GM23338 (cell line): ENCODE results near the gene KRT2. TPM values are rescaled to one million over a fixed set of nuclear protein-coding genes. Genes with fewer than 3 reads are reported as not detected.

ENCODE experiments used
- ATAC-seq: fragments of 200-7000 bp; cut with Tn5 transposase; 3 replicates; pipeline ENCODE4 v1.9.1; 2020
- DNase-seq: peaks from one replicate; pipeline ENCODE4 v3.0.0-alpha.2; 2015; ENCODE audit warnings: low spot score
- H2AFZ ChIP-seq: fragments of 200-600 bp; sonication (generic); 2 replicates; pipeline ENCODE4 v1.8.0; 2016; ENCODE audit warnings: antibody characterized with exemption, mild to moderate bottlenecking, moderate library complexity
- H3F3A ChIP-seq: fragments of 200-600 bp; sonication (generic); replicated peaks from 2 replicates; pipeline ENCODE4 v1.8.0; 2017; ENCODE audit warnings: antibody characterized with exemption, mixed run types, low read depth
- H3K27ac ChIP-seq: fragments of 200-600 bp; sonication (generic); 2 replicates; pipeline ENCODE4 v1.6.1; 2016; ENCODE audit warnings: low read depth
- H3K27me3 ChIP-seq: fragments of 200-600 bp; sonication (generic); 2 replicates; pipeline ENCODE4 v1.8.0; 2016; ENCODE audit warnings: mild to moderate bottlenecking, mixed run types, moderate library complexity; ENCODE audit not compliant: insufficient read depth
- H3K36me3 ChIP-seq: fragments of 200-600 bp; sonication (generic); 2 replicates; pipeline ENCODE4 v1.8.0; 2016; ENCODE audit warnings: mild to moderate bottlenecking; ENCODE audit not compliant: insufficient read depth
- H3K4me1 ChIP-seq: fragments of 200-600 bp; sonication (generic); 2 replicates; pipeline ENCODE4 v1.8.0; 2016; ENCODE audit warnings: mild to moderate bottlenecking, moderate library complexity; ENCODE audit not compliant: insufficient read depth
- H3K4me2 ChIP-seq: fragments of 200-600 bp; sonication (generic); 2 replicates; pipeline ENCODE4 v1.7.1; 2017; ENCODE audit warnings: mixed run types
- H3K4me3 ChIP-seq: fragments of 200-600 bp; sonication (generic); 2 replicates; pipeline ENCODE4 v1.6.1; 2016; ENCODE audit warnings: mixed run types
- H3K79me2 ChIP-seq: fragments of 200-600 bp; sonication (generic); replicated peaks from 2 replicates; pipeline ENCODE4 v1.8.0; 2017; ENCODE audit warnings: mild to moderate bottlenecking; ENCODE audit not compliant: insufficient read depth
- H3K9me2 ChIP-seq: fragments of 200-600 bp; sonication (generic); 2 replicates; pipeline ENCODE4 v1.8.0; 2017; ENCODE audit not compliant: insufficient read depth
- H4K20me1 ChIP-seq: fragments of 200-600 bp; sonication (generic); replicated peaks from 2 replicates; pipeline ENCODE4 v1.8.0; 2017; ENCODE audit warnings: mild to moderate bottlenecking; ENCODE audit not compliant: insufficient read depth
- H3K27ac Mint-ChIP-seq: 2 replicates; pipeline ENCODE4 v1.8.0; 2020; ENCODE audit warnings: inconsistent platforms, mild to moderate bottlenecking, moderate library complexity, mixed read lengths
- H3K27me3 Mint-ChIP-seq: 3 replicates; pipeline ENCODE4 v1.8.0; 2022; ENCODE audit warnings: low read depth, mild to moderate bottlenecking, moderate library complexity, mixed read lengths, inconsistent platforms; ENCODE audit not compliant: insufficient read depth, poor library complexity
- H3K36me3 Mint-ChIP-seq: 3 replicates; pipeline ENCODE4 v1.8.0; 2021; ENCODE audit warnings: low read depth, mild to moderate bottlenecking, inconsistent platforms, moderate library complexity, mixed read lengths
- H3K4me1 Mint-ChIP-seq: 3 replicates; pipeline ENCODE4 v1.8.0; 2020; ENCODE audit warnings: mild to moderate bottlenecking, inconsistent platforms, mixed read lengths
- H3K4me3 Mint-ChIP-seq: 3 replicates; pipeline ENCODE4 v1.8.0; 2021; ENCODE audit warnings: moderate library complexity, mild to moderate bottlenecking, inconsistent platforms, mixed read lengths
- H3K9me3 Mint-ChIP-seq: 3 replicates; pipeline ENCODE4 v1.8.0; 2020; ENCODE audit warnings: moderate library complexity, mild to moderate bottlenecking, inconsistent platforms, mixed read lengths
- CREB1 ChIP-seq: fragments of 250-450 bp; sonication (Bioruptor Pico); IDR thresholded peaks from 2 replicates; pipeline ENCODE4 v1.5.0; 2020; ENCODE audit warnings: low read depth, mild to moderate bottlenecking, moderate library complexity
- EZH2 ChIP-seq: fragments of 200-600 bp; sonication (generic); IDR thresholded peaks from one replicate; pipeline ENCODE4 v1.8.0; 2017; ENCODE audit warnings: antibody characterized with exemption, mild to moderate bottlenecking, low read depth; ENCODE audit not compliant: unreplicated experiment
- EZH2phosphoT487 ChIP-seq: fragments of 200-600 bp; sonication (generic); IDR thresholded peaks from one replicate; pipeline ENCODE4 v1.8.1; 2018; ENCODE audit warnings: antibody characterized with exemption; ENCODE audit not compliant: unreplicated experiment
- JUNB ChIP-seq: IDR thresholded peaks from one replicate; pipeline ENCODE4 v1.6.1; 2016; ENCODE audit warnings: antibody characterized with exemption; ENCODE audit not compliant: unreplicated experiment
- NANOG ChIP-seq: IDR thresholded peaks from 2 replicates; pipeline ENCODE4 v1.6.1; 2016; ENCODE audit warnings: antibody characterized with exemption, borderline replicate concordance
- POLR2AphosphoS5 ChIP-seq: IDR thresholded peaks from 2 replicates; pipeline ENCODE4 v1.6.1; 2016; ENCODE audit warnings: antibody characterized with exemption, low read depth
- STAT1 ChIP-seq: IDR thresholded peaks from one replicate; pipeline ENCODE4 v1.6.1; 2016; ENCODE audit warnings: antibody characterized with exemption; ENCODE audit not compliant: unreplicated experiment
- ZNF114 ChIP-seq: fragments of 250-450 bp; sonication (Bioruptor Pico); IDR thresholded peaks from 2 replicates; pipeline ENCODE4 v1.5.0; 2020; ENCODE audit warnings: mild to moderate bottlenecking, moderate library complexity
- ZNF331 ChIP-seq: fragments of 250-450 bp; sonication (Bioruptor Pico); IDR thresholded peaks from 2 replicates; pipeline ENCODE4 v1.5.0; 2020; ENCODE audit warnings: low read depth, mild to moderate bottlenecking, moderate library complexity
- polyA plus RNA-seq: library from polyadenylated mRNA; unstranded; fragments of >200 nt; fragmentation: Nextera tagmentation; extraction: Ambion mirVana; gene quantifications from 2 replicates; pipeline ENCODE4 v1.2.1, GENCODE V29; 2016
- total RNA-seq: library from RNA; depleted of rRNA; stranded (reverse); fragments of >200 nt; shearing (Covaris generic); gene quantifications from 2 replicates; pipeline ENCODE4 v1.2.3, GENCODE V29; 2014
- TF ChIP-seq, protein P1 (sequence below): IDR thresholded peaks from one replicate; pipeline ENCODE4 v1.6.1; 2018; ENCODE audit warnings: antibody characterized with exemption; ENCODE audit not compliant: unreplicated experiment
- TF ChIP-seq, protein P2 (sequence below): fragments of 250-450 bp; sonication (Bioruptor Pico); IDR thresholded peaks from 2 replicates; pipeline ENCODE4 v1.5.0; 2020; ENCODE audit warnings: mild to moderate bottlenecking, moderate library complexity
- TF ChIP-seq, protein P3 (sequence below), 2 experiments: fragments of 200-600 bp in 1 of 2; sonication (generic) in 1 of 2; conservative IDR thresholded peaks; 2 replicates each; pipeline versions ENCODE4 v1.5.1 to v1.6.1; 2016 to 2017; ENCODE audit warnings: antibody characterized with exemption in 2 of 2, low read depth in 2 of 2, mild to moderate bottlenecking in 2 of 2, moderate library complexity in 1 of 2
- TF ChIP-seq, protein P4 (sequence below): IDR thresholded peaks from 2 replicates; pipeline ENCODE4 v1.6.1; 2016; ENCODE audit warnings: antibody characterized with exemption

Gene KRT2
- total and polyA plus RNA-seq, 2 experiments from 2014 or later = not detected

DNA sequence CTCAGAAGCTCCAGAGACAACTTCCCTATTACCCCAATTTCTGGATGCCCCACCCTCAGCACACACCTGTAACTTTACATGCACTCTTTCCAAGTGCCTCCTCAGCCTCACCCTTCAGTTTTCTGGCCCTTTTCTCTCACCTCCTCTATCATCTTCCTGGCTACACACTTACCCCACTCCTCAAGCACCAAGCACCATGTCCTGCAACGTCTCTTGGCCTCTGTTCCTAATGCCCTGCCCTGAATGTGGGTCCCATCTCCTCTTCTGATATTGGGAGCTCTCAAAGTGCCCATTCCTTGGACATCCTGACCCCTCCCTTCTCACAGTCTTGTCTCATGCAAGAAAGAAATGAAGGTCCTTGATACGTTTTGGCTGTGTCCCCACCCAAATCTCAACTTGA is 51.9 kb downstream of the KRT2 start:
- H3K36me3 ChIP-seq = no peaks in the 10 kb centered on the region
- H3F3A ChIP-seq = no peaks in the 10 kb centered on the region
- Mint-ChIP-seq H3K36me3 (no peaks in the 10 kb centered on the region), H3K27me3 (peaks cover 12% of the 10 kb centered on the region), H3K4me1 (no peaks in the 10 kb centered on the region), H3K9me3 (no peaks in the 10 kb centered on the region; the same call in 2 of the 3 replicates), H3K27ac (no peak overlapping the region), H3K4me3 (no peak overlapping the region)
- no peak overlapping the region for H2AFZ ChIP-seq
- no peak overlapping the region for H3K27ac ChIP-seq
- no peak overlapping the region for H3K4me3 ChIP-seq
- peaks cover 24% of the 10 kb centered on the region for H3K27me3 ChIP-seq
- TF ChIP-seq, protein P1, sequence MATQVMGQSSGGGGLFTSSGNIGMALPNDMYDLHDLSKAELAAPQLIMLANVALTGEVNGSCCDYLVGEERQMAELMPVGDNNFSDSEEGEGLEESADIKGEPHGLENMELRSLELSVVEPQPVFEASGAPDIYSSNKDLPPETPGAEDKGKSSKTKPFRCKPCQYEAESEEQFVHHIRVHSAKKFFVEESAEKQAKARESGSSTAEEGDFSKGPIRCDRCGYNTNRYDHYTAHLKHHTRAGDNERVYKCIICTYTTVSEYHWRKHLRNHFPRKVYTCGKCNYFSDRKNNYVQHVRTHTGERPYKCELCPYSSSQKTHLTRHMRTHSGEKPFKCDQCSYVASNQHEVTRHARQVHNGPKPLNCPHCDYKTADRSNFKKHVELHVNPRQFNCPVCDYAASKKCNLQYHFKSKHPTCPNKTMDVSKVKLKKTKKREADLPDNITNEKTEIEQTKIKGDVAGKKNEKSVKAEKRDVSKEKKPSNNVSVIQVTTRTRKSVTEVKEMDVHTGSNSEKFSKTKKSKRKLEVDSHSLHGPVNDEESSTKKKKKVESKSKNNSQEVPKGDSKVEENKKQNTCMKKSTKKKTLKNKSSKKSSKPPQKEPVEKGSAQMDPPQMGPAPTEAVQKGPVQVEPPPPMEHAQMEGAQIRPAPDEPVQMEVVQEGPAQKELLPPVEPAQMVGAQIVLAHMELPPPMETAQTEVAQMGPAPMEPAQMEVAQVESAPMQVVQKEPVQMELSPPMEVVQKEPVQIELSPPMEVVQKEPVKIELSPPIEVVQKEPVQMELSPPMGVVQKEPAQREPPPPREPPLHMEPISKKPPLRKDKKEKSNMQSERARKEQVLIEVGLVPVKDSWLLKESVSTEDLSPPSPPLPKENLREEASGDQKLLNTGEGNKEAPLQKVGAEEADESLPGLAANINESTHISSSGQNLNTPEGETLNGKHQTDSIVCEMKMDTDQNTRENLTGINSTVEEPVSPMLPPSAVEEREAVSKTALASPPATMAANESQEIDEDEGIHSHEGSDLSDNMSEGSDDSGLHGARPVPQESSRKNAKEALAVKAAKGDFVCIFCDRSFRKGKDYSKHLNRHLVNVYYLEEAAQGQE = no peak
- no peak for TF ChIP-seq CREB1 (CRISPR knock-in tag)
- TF ChIP-seq ZNF331 = no peak
- TF ChIP-seq, protein P2, sequence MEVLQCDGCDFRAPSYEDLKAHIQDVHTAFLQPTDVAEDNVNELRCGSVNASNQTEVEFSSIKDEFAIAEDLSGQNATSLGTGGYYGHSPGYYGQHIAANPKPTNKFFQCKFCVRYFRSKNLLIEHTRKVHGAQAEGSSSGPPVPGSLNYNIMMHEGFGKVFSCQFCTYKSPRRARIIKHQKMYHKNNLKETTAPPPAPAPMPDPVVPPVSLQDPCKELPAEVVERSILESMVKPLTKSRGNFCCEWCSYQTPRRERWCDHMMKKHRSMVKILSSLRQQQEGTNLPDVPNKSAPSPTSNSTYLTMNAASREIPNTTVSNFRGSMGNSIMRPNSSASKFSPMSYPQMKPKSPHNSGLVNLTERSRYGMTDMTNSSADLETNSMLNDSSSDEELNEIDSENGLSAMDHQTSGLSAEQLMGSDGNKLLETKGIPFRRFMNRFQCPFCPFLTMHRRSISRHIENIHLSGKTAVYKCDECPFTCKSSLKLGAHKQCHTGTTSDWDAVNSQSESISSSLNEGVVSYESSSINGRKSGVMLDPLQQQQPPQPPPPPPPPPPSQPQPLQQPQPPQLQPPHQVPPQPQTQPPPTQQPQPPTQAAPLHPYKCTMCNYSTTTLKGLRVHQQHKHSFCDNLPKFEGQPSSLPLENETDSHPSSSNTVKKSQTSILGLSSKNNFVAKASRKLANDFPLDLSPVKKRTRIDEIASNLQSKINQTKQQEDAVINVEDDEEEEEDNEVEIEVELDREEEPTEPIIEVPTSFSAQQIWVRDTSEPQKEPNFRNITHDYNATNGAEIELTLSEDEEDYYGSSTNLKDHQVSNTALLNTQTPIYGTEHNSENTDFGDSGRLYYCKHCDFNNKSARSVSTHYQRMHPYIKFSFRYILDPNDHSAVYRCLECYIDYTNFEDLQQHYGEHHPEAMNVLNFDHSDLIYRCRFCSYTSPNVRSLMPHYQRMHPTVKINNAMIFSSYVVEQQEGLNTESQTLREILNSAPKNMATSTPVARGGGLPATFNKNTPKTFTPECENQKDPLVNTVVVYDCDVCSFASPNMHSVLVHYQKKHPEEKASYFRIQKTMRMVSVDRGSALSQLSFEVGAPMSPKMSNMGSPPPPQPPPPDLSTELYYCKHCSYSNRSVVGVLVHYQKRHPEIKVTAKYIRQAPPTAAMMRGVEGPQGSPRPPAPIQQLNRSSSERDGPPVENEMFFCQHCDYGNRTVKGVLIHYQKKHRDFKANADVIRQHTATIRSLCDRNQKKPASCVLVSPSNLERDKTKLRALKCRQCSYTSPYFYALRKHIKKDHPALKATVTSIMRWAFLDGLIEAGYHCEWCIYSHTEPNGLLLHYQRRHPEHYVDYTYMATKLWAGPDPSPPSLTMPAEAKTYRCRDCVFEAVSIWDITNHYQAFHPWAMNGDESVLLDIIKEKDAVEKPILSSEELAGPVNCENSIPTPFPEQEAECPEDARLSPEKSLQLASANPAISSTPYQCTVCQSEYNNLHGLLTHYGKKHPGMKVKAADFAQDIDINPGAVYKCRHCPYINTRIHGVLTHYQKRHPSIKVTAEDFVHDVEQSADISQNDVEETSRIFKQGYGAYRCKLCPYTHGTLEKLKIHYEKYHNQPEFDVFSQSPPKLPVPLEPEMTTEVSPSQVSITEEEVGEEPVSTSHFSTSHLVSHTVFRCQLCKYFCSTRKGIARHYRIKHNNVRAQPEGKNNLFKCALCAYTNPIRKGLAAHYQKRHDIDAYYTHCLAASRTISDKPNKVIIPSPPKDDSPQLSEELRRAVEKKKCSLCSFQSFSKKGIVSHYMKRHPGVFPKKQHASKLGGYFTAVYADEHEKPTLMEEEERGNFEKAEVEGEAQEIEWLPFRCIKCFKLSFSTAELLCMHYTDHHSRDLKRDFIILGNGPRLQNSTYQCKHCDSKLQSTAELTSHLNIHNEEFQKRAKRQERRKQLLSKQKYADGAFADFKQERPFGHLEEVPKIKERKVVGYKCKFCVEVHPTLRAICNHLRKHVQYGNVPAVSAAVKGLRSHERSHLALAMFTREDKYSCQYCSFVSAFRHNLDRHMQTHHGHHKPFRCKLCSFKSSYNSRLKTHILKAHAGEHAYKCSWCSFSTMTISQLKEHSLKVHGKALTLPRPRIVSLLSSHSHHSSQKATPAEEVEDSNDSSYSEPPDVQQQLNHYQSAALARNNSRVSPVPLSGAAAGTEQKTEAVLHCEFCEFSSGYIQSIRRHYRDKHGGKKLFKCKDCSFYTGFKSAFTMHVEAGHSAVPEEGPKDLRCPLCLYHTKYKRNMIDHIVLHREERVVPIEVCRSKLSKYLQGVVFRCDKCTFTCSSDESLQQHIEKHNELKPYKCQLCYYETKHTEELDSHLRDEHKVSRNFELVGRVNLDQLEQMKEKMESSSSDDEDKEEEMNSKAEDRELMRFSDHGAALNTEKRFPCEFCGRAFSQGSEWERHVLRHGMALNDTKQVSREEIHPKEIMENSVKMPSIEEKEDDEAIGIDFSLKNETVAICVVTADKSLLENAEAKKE = no peak
- TF ChIP-seq EZH2phosphoT487 = no peak
- TF ChIP-seq, protein P3, sequence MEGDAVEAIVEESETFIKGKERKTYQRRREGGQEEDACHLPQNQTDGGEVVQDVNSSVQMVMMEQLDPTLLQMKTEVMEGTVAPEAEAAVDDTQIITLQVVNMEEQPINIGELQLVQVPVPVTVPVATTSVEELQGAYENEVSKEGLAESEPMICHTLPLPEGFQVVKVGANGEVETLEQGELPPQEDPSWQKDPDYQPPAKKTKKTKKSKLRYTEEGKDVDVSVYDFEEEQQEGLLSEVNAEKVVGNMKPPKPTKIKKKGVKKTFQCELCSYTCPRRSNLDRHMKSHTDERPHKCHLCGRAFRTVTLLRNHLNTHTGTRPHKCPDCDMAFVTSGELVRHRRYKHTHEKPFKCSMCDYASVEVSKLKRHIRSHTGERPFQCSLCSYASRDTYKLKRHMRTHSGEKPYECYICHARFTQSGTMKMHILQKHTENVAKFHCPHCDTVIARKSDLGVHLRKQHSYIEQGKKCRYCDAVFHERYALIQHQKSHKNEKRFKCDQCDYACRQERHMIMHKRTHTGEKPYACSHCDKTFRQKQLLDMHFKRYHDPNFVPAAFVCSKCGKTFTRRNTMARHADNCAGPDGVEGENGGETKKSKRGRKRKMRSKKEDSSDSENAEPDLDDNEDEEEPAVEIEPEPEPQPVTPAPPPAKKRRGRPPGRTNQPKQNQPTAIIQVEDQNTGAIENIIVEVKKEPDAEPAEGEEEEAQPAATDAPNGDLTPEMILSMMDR (conservative IDR thresholded peaks at IDR 0.05; ENCODE audit: low read depth in 2 of 2) = no peak
- TF ChIP-seq STAT1 = no peak
- no peak for TF ChIP-seq ZNF114 (CRISPR knock-in tag)
- TF ChIP-seq, protein P4, sequence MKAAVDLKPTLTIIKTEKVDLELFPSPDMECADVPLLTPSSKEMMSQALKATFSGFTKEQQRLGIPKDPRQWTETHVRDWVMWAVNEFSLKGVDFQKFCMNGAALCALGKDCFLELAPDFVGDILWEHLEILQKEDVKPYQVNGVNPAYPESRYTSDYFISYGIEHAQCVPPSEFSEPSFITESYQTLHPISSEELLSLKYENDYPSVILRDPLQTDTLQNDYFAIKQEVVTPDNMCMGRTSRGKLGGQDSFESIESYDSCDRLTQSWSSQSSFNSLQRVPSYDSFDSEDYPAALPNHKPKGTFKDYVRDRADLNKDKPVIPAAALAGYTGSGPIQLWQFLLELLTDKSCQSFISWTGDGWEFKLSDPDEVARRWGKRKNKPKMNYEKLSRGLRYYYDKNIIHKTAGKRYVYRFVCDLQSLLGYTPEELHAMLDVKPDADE = no peak
- no peak for TF ChIP-seq JUNB
- no peak for TF ChIP-seq POLR2AphosphoS5
- no peak for TF ChIP-seq NANOG
- TF ChIP-seq EZH2 = no peak
- no peaks in the 10 kb centered on the region for H3K79me2 ChIP-seq
- DNase-seq = no peak
- no peaks in the 10 kb centered on the region for H3K4me1 ChIP-seq
- H4K20me1 ChIP-seq = no peaks in the 10 kb centered on the region
- no peak for ATAC-seq
- H3K9me2 ChIP-seq = no peaks in the 10 kb centered on the region
- H3K4me2 ChIP-seq = no peak overlapping the region
